Common myeloid progenitor, CD34-positive (primary cell): ENCODE results near the gene HS3ST2. TPM values are rescaled to one million over a fixed set of nuclear protein-coding genes. Genes with fewer than 3 reads are reported as not detected.
A peak's percentile ranks its signal among the peaks of the same experiment; 100 is the strongest.

ENCODE experiments used
- CTCF ChIA-PET: fragments of 350-600 bp; sonication (Branson Sonifier 250); formaldehyde crosslinking; loops from one replicate; lab custom pipeline; 2021; ENCODE audit warnings: antibody characterized with exemption; lab: Charles Lee
- POLR2A ChIA-PET: fragments of 350-600 bp; sonication (Branson Sonifier 250); formaldehyde crosslinking; loops from one replicate; lab custom pipeline; 2021; ENCODE audit warnings: antibody characterized with exemption; lab: Charles Lee
- DNase-seq, 3 donors: peaks; one replicate each; pipeline versions ENCODE4 v3.0.0 to v3.0.0-alpha.2; 2013
- H3K27ac ChIP-seq, 2 experiments: 1 replicate in 1 of 2; 2 replicates in 1 of 2; pipeline ENCODE4 v1.7.0; 2013; ENCODE audit warnings: inconsistent platforms in 2 of 2, low read length in 2 of 2, mild to moderate bottlenecking in 2 of 2, low read depth in 1 of 2, moderate library complexity in 1 of 2; ENCODE audit not compliant: severe bottlenecking in 2 of 2, insufficient read depth in 1 of 2, poor library complexity in 1 of 2
- H3K27me3 ChIP-seq, 5 experiments: replicated peaks in 2 of 5; 1 replicate in 3 of 5; 2 replicates in 2 of 5; pipeline versions ENCODE4 v1.6.1 to v1.7.0; 2013; ENCODE audit warnings: low read length in 4 of 5, mild to moderate bottlenecking in 2 of 5, moderate library complexity in 2 of 5, inconsistent platforms in 1 of 5; ENCODE audit not compliant: insufficient read depth in 5 of 5, control insufficient read depth in 4 of 5
- H3K36me3 ChIP-seq, 4 experiments: 1 replicate in 2 of 4; 2 replicates in 2 of 4; pipeline versions ENCODE4 v1.6.1 to v1.7.0; 2013; ENCODE audit warnings: low read length in 3 of 4, control low read depth in 1 of 4, mild to moderate bottlenecking in 1 of 4; ENCODE audit not compliant: control insufficient read depth in 4 of 4, insufficient read depth in 4 of 4
- H3K4me1 ChIP-seq, 4 experiments: 1 replicate in 3 of 4; 2 replicates in 1 of 4; pipeline versions ENCODE4 v1.6.1 to v1.7.1; 2013; ENCODE audit warnings: low read length in 3 of 4, mild to moderate bottlenecking in 3 of 4, control low read depth in 1 of 4, inconsistent platforms in 1 of 4, moderate library complexity in 1 of 4; ENCODE audit not compliant: control insufficient read depth in 4 of 4, insufficient read depth in 4 of 4; ENCODE audit errors: control extremely low read depth in 1 of 4
- H3K4me3 ChIP-seq, 7 experiments: 1 replicate in 4 of 7; 2 replicates in 3 of 7; pipeline versions ENCODE4 v1.5.1 to v1.7.0; 2013; ENCODE audit warnings: mild to moderate bottlenecking in 7 of 7, low read length in 6 of 7, moderate library complexity in 6 of 7, inconsistent platforms in 2 of 7, low read depth in 2 of 7, control low read depth in 1 of 7; ENCODE audit not compliant: insufficient read depth in 4 of 7, control insufficient read depth in 1 of 7; ENCODE audit errors: extremely low read depth in 1 of 7
- H3K9me3 ChIP-seq, 5 experiments: 1 replicate in 4 of 5; 2 replicates in 1 of 5; pipeline versions ENCODE4 v1.6.1 to v1.7.1; 2013; ENCODE audit warnings: low read length in 4 of 5, mild to moderate bottlenecking in 2 of 5, inconsistent platforms in 1 of 5, low read depth in 1 of 5, moderate library complexity in 1 of 5; ENCODE audit not compliant: control insufficient read depth in 4 of 5, insufficient read depth in 2 of 5; ENCODE audit errors: control extremely low read depth in 1 of 5
- WGBS: methylation state at CpG from one replicate; pipeline ENCODE4 v1.1.5; 2013; ENCODE audit not compliant: insufficient coverage; 5-methylcytosine and 5-hydroxymethylcytosine counted together
- polyA plus RNA-seq: library from polyadenylated mRNA; unstranded; fragments of 120-200 nt; gene quantifications from one replicate; pipeline ENCODE4 v1.2.1, GENCODE V29; 2013

HS3ST2 gene
- not detected for polyA plus RNA-seq

- ChIA-PET POLR2A (no interaction called here), CTCF (no interaction called here)
- Histone ChIP-seq H3K27ac (no peak within 1 kb of the TSS), H3K36me3 (no peaks in the 10 kb centered on the region), H3K4me3 (peak within 1 kb of the TSS in 3 of 7 experiments; percentile 30 to 58 (median 49)), H3K27me3 (peaks cover 0 to 57% (median 14%) of the 10 kb centered on the region in 5 experiments), H3K4me1 (peaks cover 0 to 13% (median 8%) of the 10 kb centered on the region in 4 experiments), H3K9me3 (no peaks in the 10 kb centered on the region)
- peak; percentile 12 to 38 (median 27) for DNase-seq
- 2% methylated on average over 67 of the region's 90 CpGs for whole genome bisulfite sequencing
Measured at GRCh38 chr16:22813948-22814710, at the start of gene HS3ST2. HS3ST2 (plus strand) TSS chr16:22814162; CDS start chr16:22814611, 449 bp downstream.

GRCh38 chr16:22764662-22765327, 49.2 kb upstream of the HS3ST2 start:
- CTCF ChIA-PET: no interaction called here

GRCh38 chr16:22765479-22765878, 48.5 kb upstream of the HS3ST2 start:
- DNase-seq: no peak
- H3K27me3 ChIP-seq: peaks cover 0 to 2% (median 0%) of the 10 kb centered on the region in 5 experiments
- CTCF ChIA-PET: no interaction called here
- H3K36me3 ChIP-seq: no peaks in the 10 kb centered on the region
- POLR2A ChIA-PET: no interaction called here
- no peak overlapping the region for H3K4me3 ChIP-seq
- peaks cover 0 to 1% (median 0%) of the 10 kb centered on the region in 5 experiments for H3K9me3 ChIP-seq
- H3K4me1 ChIP-seq: no peaks in the 10 kb centered on the region
- H3K27ac ChIP-seq: no peak overlapping the region

More at GRCh38 chr16:22764662-22765327, 49.2 kb upstream of the HS3ST2 start:
- peaks cover 0 to 1% (median 0%) of the 10 kb centered on the region in 5 experiments for H3K9me3 ChIP-seq
- 74% methylated on average over 6 of the region's 9 CpGs for WGBS
- H3K27ac ChIP-seq: no peak overlapping the region
- no peak for DNase-seq
- no peak overlapping the region for H3K4me3 ChIP-seq
- POLR2A ChIA-PET: no interaction called here
- no peaks in the 10 kb centered on the region for H3K4me1 ChIP-seq
- peaks cover 0 to 2% (median 0%) of the 10 kb centered on the region in 5 experiments for H3K27me3 ChIP-seq
- H3K36me3 ChIP-seq: no peaks in the 10 kb centered on the region

- Histone ChIP-seq H3K4me3 (no peak overlapping the region), H3K9me3 (peaks cover 0 to 1% (median 0%) of the 10 kb centered on the region in 5 experiments), H3K27ac (no peak overlapping the region), H3K36me3 (no peaks in the 10 kb centered on the region), H3K4me1 (no peaks in the 10 kb centered on the region), H3K27me3 (peaks cover 0 to 2% (median 0%) of the 10 kb centered on the region in 5 experiments)
- DNase-seq: no peak
- no CpG with 5 or more reads among the region's 2 CpGs for WGBS
- ChIA-PET CTCF (no interaction called here), POLR2A (no interaction called here)
Measured at GRCh38 chr16:22770866-22771265, 43.1 kb upstream of the HS3ST2 start.

GRCh38 chr16:22771551-22771950, 42.4 kb upstream of the HS3ST2 start:
- ChIA-PET POLR2A (no interaction called here), CTCF (no interaction called here)
- Histone ChIP-seq H3K4me3 (no peak overlapping the region), H3K27ac (no peak overlapping the region), H3K27me3 (peaks cover 0 to 2% (median 0%) of the 10 kb centered on the region in 5 experiments), H3K9me3 (no peaks in the 10 kb centered on the region), H3K36me3 (no peaks in the 10 kb centered on the region), H3K4me1 (no peaks in the 10 kb centered on the region)
- no peak for DNase-seq
- WGBS: no CpG with 5 or more reads among the region's 1 CpG

GRCh38 chr16:22775220-22775922, 38.6 kb upstream of the HS3ST2 start:
- Histone ChIP-seq H3K36me3 (no peaks in the 10 kb centered on the region), H3K27ac (no peak overlapping the region), H3K27me3 (peaks cover 0 to 2% (median 0%) of the 10 kb centered on the region in 5 experiments), H3K4me3 (no peak overlapping the region), H3K4me1 (no peaks in the 10 kb centered on the region), H3K9me3 (no peaks in the 10 kb centered on the region)
- CTCF ChIA-PET: no interaction called here
- 66% methylated on average over 5 of the region's 6 CpGs for WGBS
- POLR2A ChIA-PET: no interaction called here
- no peak for DNase-seq
